GM12873 (cell line): ENCODE results near the gene TPRA1.

Experiments
- CTCF ChIP-seq: IDR thresholded peaks from 2 replicates; pipeline ENCODE4 v1.5.1; 2012; ENCODE audit warnings: low read depth, mild to moderate bottlenecking, moderate library complexity, low read length, control low read depth; ENCODE audit not compliant: insufficient read depth; ENCODE audit errors: missing control alignments

TPRA1 gene

GRCh38 chr3:127615631-127616305 lies 25.2 kb upstream of the TPRA1 start:
- TF ChIP-seq CTCF, result no peak

GRCh38 chr3:127614928-127615589 lies 24.5 kb upstream of the TPRA1 start:
- no peak for TF ChIP-seq CTCF

GRCh38 chr3:127613406-127613805 lies 22.9 kb upstream of the TPRA1 start:
- TF ChIP-seq CTCF, result no peak

- TF ChIP-seq CTCF, result no peak
Measured at GRCh38 chr3:127612966-127613365, 22.4 kb upstream of the TPRA1 start.

GRCh38 chr3:127611251-127611650 lies 20.7 kb upstream of the TPRA1 start:
- no peak for TF ChIP-seq CTCF

- no peak for TF ChIP-seq CTCF
Measured at GRCh38 chr3:127610105-127610504, 19.6 kb upstream of the TPRA1 start.

- TF ChIP-seq CTCF, result no peak
Measured at GRCh38 chr3:127608362-127608718, 17.8 kb upstream of the TPRA1 start.
